G401.6 (cell line): Measurements from ENCODE around the gene ZNF398.

ENCODE experiments used
- FAIRE-seq: peaks from 2 replicates; lab custom pipeline; 2012; peaks lifted over from hg19 to GRCh38; lab: Jason Lieb, UNC

ZNF398 gene

DNA sequence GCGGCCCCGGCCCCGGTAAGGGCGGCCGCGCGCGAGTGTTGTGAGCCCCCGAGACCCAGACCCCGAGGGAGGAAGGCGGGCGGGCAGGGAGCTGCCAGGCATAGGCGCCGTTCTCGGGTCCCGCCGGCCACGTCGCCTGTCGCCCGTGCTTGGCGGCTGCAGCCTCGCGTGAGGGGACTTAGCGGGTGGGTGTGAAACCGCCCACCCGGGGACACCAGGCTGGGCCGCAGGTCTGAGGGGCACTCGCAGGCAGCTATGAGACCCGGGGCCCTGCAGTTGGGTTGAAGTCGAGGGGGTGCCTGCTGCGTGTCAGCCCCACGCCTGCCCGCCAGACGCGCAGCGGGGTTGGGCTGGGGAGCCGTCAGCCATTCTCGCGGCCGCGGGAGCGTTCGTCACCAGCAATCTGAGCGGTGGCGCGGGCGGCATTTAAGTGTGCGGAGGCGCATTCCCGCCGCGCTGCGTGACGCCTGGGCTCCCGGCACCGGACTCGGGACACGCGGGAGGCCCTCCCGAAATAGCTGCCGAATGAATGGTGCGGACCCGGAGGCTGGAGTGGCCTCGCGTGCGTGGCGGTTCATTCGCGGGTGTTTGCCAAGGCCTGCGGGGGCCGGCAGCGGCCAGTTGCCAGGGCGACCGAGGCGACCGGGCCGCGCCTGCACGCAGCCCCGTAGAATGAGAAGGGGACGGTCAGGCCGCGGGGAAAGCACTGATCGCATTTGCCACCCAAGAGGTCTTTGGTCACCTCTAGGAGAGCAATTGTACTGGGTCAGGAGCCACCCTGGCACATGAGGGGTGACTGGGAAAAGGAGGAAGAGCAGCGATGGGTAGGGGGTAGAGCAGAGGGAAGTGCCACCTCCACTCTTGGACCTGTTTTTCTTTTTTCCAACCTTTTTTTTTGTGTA is 750 bp downstream of the ZNF398 start:
- FAIRE-seq: no peak

GRCh38 chr7:149150981-149151380 is 3.7 kb downstream of the ZNF398 start:
- no peak for FAIRE-seq

DNA sequence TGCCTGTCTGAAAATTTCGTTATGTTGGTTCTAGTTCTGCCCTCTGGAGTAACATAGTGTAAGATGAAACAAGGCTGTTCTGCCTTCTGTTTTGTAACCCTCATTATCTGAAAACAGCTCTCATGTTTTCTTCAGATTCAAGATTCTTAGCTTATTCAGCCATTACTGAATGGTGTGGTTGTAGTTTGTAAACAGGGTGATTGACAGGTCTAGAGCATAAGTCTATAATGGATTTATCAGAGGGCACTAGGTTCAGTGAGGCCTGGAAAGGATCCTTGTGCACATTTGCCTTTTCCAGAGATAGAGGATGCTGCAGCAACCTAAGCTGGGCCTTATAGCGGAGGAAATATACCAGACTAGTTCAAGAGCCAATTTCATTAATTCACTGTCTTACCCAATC is 6.1 kb downstream of the ZNF398 start:
- FAIRE-seq: no peak

DNA sequence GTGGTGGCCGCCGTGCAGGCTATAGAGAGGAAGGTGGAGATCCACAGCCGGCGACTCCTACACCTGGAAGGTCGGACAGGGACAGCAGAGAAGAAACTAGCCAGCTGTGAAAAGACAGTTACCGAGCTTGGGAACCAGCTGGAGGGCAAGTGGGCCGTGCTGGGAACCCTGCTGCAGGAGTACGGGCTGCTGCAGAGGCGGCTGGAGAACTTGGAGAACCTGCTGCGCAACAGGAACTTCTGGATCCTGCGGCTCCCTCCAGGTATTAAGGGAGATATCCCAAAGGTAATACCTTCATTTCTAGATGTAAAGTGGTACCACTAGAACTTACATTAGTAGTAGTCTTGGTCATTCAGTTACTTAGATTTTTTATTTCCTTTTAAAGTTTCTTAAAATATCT is 6.8 kb downstream of the ZNF398 start:
- no peak for FAIRE-seq

GRCh38 chr7:149156898-149157297 is 9.6 kb downstream of the ZNF398 start:
- FAIRE-seq: no peak

GRCh38 chr7:149161241-149161848 is 14.1 kb downstream of the ZNF398 start:
- no peak for FAIRE-seq

DNA sequence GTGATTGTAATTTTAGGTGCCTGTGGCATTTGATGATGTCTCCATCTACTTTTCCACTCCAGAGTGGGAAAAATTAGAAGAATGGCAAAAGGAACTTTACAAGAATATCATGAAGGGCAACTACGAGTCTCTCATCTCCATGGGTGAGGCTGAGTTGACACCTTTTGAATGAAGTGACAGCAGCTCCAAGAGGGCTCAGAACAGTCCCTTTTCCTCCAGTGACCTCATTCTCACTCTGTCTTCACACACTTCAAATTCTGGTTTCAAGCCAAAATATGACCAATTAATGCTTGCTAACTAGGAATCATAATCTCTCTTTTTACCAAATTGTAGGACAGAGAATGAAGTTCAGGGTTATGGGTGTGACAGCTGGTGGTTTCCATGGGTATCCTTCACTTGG is 18.9 kb downstream of the ZNF398 start:
- FAIRE-seq: no peak

GRCh38 chr7:149166630-149167352 is 19.5 kb downstream of the ZNF398 start:
- FAIRE-seq: no peak

DNA sequence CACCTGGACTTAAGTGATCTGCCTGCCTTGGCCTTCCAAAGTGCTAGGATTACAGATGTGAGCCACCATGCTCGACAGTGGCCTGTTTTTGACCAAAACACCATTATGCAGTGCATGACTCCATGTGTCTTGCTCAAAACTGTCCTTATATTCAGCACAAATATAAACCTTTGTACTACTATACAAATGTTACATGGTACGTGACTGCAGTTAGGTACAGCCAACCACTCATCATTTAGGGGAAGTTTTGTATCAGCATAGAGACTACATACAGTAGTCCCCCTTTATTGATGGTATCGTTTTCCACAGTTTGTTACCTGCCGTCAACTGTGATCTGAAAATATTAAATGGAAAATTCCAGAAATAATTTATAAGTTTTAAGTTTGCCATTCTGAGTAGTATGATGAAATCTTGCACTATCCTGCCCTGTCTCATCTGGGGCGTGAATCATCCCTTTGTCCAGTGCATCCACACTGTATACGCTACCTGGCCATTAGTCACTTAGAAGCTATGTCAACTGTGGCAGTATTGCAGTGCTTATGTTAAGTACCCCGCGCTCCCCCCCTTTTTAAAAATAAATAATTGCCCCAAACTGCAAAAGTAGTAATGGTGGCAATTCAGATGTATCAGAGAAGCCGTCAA is 24.8 kb downstream of the ZNF398 start:
- no peak for FAIRE-seq

DNA sequence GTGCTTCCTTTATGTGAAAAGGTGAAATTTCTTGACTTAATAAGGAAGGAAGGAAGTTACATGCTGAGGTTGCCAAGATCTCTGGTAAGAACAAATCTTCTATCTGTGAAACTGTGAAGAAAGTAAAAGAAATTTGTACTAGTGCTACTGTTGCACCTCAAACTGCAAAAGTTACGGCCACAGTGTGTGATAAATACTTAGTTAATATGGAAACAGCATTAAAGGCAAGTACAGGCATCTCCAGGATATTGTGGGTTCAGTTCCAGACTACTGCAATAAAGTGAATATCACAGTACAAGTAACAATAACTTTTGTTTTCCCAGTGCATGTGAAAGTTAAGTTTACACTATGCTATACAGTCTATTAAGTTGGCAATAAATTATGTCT is 25.3 kb downstream of the ZNF398 start:
- FAIRE-seq: no peak

DNA sequence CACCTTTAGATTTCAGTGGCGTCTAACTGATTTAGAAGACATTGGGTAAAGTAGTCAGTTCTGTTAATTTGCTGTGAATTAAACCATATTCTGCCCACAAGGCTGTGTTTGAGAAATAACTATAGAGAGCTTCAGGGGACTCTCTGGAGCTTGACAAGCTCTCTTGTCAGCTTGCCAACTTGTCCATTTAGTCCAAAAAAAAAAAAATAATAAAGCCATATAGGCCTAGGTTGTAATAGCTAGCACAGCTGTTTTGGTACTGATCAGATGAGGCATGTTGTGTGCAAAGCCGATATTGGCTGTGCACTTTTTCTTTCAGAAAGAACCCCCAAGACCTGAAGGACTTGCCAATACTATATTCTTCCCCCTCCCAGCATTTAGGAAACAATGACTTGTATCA is 27.9 kb downstream of the ZNF398 start:
- no peak for FAIRE-seq

GRCh38 chr7:149179241-149179640 is 32.0 kb downstream of the ZNF398 start:
- no peak for FAIRE-seq

- FAIRE-seq: no peak
Measured at GRCh38 chr7:149180722-149181449, 33.6 kb downstream of the ZNF398 start.

DNA sequence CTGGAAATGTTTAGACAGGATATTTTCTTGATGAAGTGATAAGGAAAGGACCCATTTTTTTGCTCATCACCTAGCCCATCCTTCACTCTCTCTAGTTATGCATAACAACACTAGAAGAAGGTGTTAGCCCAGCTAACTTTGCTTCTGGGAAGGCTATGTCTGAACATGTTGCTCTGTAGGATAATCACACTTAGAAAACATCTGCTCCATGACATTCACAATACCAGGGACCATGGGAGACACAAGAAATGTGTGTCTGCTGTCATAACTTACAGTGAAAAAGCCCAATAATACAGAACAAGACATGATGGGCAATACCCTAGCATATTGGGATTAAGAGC is 34.2 kb downstream of the ZNF398 start:
- FAIRE-seq: no peak

DNA sequence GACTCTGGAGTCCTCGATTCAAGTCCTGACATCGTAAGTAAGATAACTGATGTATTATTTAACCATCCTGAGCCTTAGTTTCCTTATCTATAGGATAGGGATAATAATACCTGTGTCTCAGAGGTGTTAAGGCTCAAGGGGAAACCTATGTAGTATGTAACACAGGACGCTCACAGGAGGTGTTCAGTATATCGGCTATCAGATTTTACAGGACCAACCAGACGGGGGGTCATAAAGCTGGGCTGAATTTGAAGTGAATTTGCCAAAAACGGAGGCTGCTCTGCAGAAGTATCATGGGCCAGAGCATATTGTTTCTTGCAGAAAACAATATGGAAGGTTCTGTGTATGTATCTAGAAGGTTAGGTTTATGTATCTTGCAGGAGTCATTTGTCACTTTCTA is 37.0 kb downstream of the ZNF398 start:
- FAIRE-seq: no peak

- FAIRE-seq: no peak
Measured at GRCh38 chr7:149188213-149188612, 41.0 kb downstream of the ZNF398 start.

DNA sequence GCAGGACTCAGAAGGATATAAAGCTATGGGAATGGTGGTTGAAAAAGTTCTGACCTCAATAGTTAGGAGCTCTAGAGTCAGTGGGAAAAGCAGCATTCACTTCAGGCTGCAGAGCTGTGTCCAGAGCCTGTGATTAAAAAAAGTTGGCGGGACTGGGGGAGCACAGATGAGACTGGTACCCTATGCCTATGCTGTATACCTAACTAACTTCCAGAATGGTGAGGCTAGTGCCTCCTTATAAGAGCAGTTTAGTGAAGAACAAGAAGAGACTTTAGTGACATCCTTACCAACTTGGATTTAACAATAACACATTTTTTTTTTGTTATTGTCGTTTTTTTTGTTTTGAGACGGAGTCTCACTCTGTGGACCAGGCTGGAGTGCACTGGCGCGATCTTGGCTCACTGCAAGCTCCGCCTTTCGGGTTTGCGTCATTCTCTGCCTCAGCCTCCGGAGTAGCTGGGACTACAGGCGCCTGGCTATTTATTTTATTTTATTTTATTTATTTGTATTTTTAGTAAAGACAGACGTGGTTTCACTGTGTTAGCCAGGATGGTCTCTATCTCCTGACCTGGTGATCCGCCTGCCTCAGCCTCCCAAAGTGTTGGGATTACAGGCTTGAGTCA is 41.5 kb downstream of the ZNF398 start:
- FAIRE-seq: no peak

GRCh38 chr7:149191851-149192250 is 44.6 kb downstream of the ZNF398 start:
- no peak for FAIRE-seq

GRCh38 chr7:149194799-149195179 is 47.5 kb downstream of the ZNF398 start:
- FAIRE-seq: no peak

GRCh38 chr7:149195180-149196150 is 48.2 kb downstream of the ZNF398 start, which contains the start of gene ZNF282:
Gene ZNF282 (plus strand): TSS chr7:149195546. CDS start chr7:149195590, 44 bp downstream.
- no peak for FAIRE-seq
